Liver (tissue), 9 donors: ENCODE measurements around the gene LAMA2. TPM values are rescaled to one million over a fixed set of nuclear protein-coding genes. Genes with fewer than 3 reads are reported as not detected.

Source experiments
- DNase-seq: peaks from one replicate; pipeline ENCODE4 v3.0.0-alpha.2; 2017; ENCODE audit warnings: low spot score
- H3K27ac ChIP-seq, 2 donors: one replicate each; pipeline ENCODE4 v1.7.0; 2013; ENCODE audit warnings: inconsistent platforms in 2 of 2, low read length in 2 of 2, control low read depth in 1 of 2, low read depth in 1 of 2, mild to moderate bottlenecking in 1 of 2
- H3K27me3 ChIP-seq, 4 donors: one replicate each; pipeline versions ENCODE4 v1.6.1 to v1.7.0; 2013; ENCODE audit warnings: low read length in 3 of 4, inconsistent platforms in 1 of 4, mild to moderate bottlenecking in 1 of 4, moderate library complexity in 1 of 4; ENCODE audit not compliant: control insufficient read depth in 4 of 4, insufficient read depth in 4 of 4
- H3K36me3 ChIP-seq, 4 donors: one replicate each; pipeline versions ENCODE4 v1.6.1 to v1.7.0; 2013; ENCODE audit warnings: low read length in 3 of 4, mild to moderate bottlenecking in 3 of 4, low read depth in 1 of 4, moderate library complexity in 1 of 4; ENCODE audit not compliant: control insufficient read depth in 4 of 4, insufficient read depth in 3 of 4
- H3K4me1 ChIP-seq, 4 donors: one replicate each; pipeline versions ENCODE4 v1.6.1 to v1.7.0; 2013; ENCODE audit warnings: low read length in 3 of 4, mild to moderate bottlenecking in 3 of 4, moderate library complexity in 1 of 4; ENCODE audit not compliant: control insufficient read depth in 4 of 4, insufficient read depth in 4 of 4
- H3K4me3 ChIP-seq, 3 donors: one replicate each; pipeline versions ENCODE4 v1.6.1 to v1.7.0; 2013; ENCODE audit warnings: low read length in 3 of 3, control low read depth in 1 of 3, low read depth in 1 of 3, mild to moderate bottlenecking in 1 of 3
- H3K9ac ChIP-seq, 2 donors: one replicate each; pipeline ENCODE4 v1.7.0; 2013; ENCODE audit warnings: low read length in 2 of 2, mild to moderate bottlenecking in 2 of 2, moderate library complexity in 2 of 2, control low read depth in 1 of 2, low read depth in 1 of 2
- H3K9me3 ChIP-seq, 4 donors: one replicate each; pipeline versions ENCODE4 v1.6.1 to v1.7.0; 2013; ENCODE audit warnings: low read length in 3 of 4; ENCODE audit not compliant: control insufficient read depth in 4 of 4
- EGR1 ChIP-seq, 2 donors: IDR thresholded peaks; 2 replicates each; pipeline ENCODE4 v1.6.1; 2016 to 2018; ENCODE audit warnings: antibody characterized with exemption in 2 of 2, low read depth in 2 of 2
- FOXA1 ChIP-seq: IDR thresholded peaks from 2 replicates; pipeline ENCODE4 v1.6.1; 2016; ENCODE audit warnings: antibody characterized with exemption
- FOXA2 ChIP-seq: IDR thresholded peaks from 2 replicates; pipeline ENCODE4 v1.6.1; 2016; ENCODE audit warnings: antibody characterized with exemption
- GABPA ChIP-seq, 2 donors: IDR thresholded peaks in 1 of 2; conservative IDR thresholded peaks in 1 of 2; 2 replicates each; pipeline ENCODE4 v1.6.1; 2016; ENCODE audit warnings: antibody characterized with exemption in 2 of 2, mild to moderate bottlenecking in 1 of 2, moderate library complexity in 1 of 2
- HNF4A ChIP-seq, 2 donors: conservative IDR thresholded peaks; 2 replicates each; pipeline ENCODE4 v1.6.1; 2016; ENCODE audit warnings: antibody characterized with exemption in 2 of 2, mild to moderate bottlenecking in 2 of 2
- HNF4G ChIP-seq: IDR thresholded peaks from 2 replicates; pipeline ENCODE4 v1.6.1; 2016; ENCODE audit warnings: antibody characterized with exemption
- JUND ChIP-seq, 2 donors: IDR thresholded peaks; 2 replicates each; pipeline ENCODE4 v1.6.1; 2016; ENCODE audit warnings: antibody characterized with exemption in 2 of 2
- MAX ChIP-seq: IDR thresholded peaks from 2 replicates; pipeline ENCODE4 v1.6.1; 2016; ENCODE audit warnings: antibody characterized with exemption
- NR2F2 ChIP-seq: IDR thresholded peaks from 2 replicates; pipeline ENCODE4 v1.6.1; 2016; ENCODE audit warnings: antibody characterized with exemption
- RAD21 ChIP-seq, 2 donors: IDR thresholded peaks; 2 replicates each; pipeline ENCODE4 v1.6.1; 2016; ENCODE audit warnings: antibody characterized with exemption in 2 of 2, mild to moderate bottlenecking in 2 of 2
- RXRA ChIP-seq, 2 donors: IDR thresholded peaks; 2 replicates each; pipeline ENCODE4 v1.6.1; 2017 to 2018; ENCODE audit warnings: antibody characterized with exemption in 2 of 2, mild to moderate bottlenecking in 1 of 2
- SP1 ChIP-seq: IDR thresholded peaks from 2 replicates; pipeline ENCODE4 v1.6.1; 2018; ENCODE audit warnings: antibody characterized with exemption, mild to moderate bottlenecking
- TAF1 ChIP-seq: conservative IDR thresholded peaks from 2 replicates; pipeline ENCODE4 v1.6.1; 2016; ENCODE audit warnings: antibody characterized with exemption, mild to moderate bottlenecking
- ZBTB33 ChIP-seq: IDR thresholded peaks from 2 replicates; pipeline ENCODE4 v1.6.1; 2016; ENCODE audit warnings: antibody characterized with exemption
- WGBS: extraction: QIAGEN DNeasy Blood & Tissue Kit; methylation state at CpG from one replicate; pipeline ENCODE4 v1.1.7; 2013; 5-methylcytosine and 5-hydroxymethylcytosine counted together
- polyA plus RNA-seq, 2 donors: library from polyadenylated mRNA; stranded (reverse) in 1 of 2; unstranded in 1 of 2; fragments of 200-250 nt in 1 of 2; fragments of >200 nt in 1 of 2; fragmentation: Nextera tagmentation in 1 of 2; extraction: Ambion mirVana in 1 of 2; gene quantifications; one replicate each; pipeline versions ENCODE4 v1.2.1 to v1.2.3, GENCODE V29; 2013 to 2015
- total RNA-seq, 2 donors: library from RNA; depleted of rRNA; stranded (reverse); fragments of >200 nt; gene quantifications; one replicate each; pipeline ENCODE4 v1.2.3, GENCODE V29; 2014
- TF ChIP-seq, protein P1 (sequence below): fragments of 150-350 bp; IDR thresholded peaks from 2 replicates; pipeline ENCODE4 v1.5.1; 2017; ENCODE audit warnings: improper control_type of control experiment, low read depth, low read length; ENCODE audit not compliant: missing input control
- TF ChIP-seq, protein P2 (sequence below): IDR thresholded peaks from 2 replicates; pipeline ENCODE4 v1.6.1; 2016; ENCODE audit warnings: antibody characterized with exemption, mild to moderate bottlenecking
- TF ChIP-seq, protein P3 (sequence below): IDR thresholded peaks from 2 replicates; pipeline ENCODE4 v1.6.1; 2016; ENCODE audit warnings: antibody characterized with exemption
- donor health status: healthy.
- donor health status: healthy.
- donor health status: healthy.
- donor health status: healthy.
- donor health status: healthy.

LAMA2 gene
- total and polyA plus RNA-seq, 4 donors = 1.3 to 17.0 (median 3.0) TPM

DNA sequence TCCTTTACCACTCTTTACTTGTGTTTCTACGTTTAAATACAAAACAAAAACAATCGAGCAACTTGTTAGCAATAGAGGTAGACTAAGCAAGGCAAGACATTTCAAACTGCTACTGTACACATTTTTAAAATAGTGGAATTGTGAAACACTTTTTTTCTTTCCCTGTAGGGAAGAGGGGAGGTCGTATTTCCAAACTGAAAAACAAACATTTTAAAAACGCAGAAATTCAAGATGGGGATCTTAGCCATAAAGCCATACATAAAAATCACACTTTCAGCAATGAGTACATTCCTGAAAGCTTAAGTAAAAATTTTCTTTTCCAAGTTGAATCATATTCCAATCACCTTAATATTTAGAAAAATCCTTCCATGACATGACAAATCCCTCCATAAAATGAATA lies 267.6 kb downstream of the LAMA2 start:
- no peaks in the 10 kb centered on the region for H3K9me3 ChIP-seq
- TF ChIP-seq, protein P1, sequence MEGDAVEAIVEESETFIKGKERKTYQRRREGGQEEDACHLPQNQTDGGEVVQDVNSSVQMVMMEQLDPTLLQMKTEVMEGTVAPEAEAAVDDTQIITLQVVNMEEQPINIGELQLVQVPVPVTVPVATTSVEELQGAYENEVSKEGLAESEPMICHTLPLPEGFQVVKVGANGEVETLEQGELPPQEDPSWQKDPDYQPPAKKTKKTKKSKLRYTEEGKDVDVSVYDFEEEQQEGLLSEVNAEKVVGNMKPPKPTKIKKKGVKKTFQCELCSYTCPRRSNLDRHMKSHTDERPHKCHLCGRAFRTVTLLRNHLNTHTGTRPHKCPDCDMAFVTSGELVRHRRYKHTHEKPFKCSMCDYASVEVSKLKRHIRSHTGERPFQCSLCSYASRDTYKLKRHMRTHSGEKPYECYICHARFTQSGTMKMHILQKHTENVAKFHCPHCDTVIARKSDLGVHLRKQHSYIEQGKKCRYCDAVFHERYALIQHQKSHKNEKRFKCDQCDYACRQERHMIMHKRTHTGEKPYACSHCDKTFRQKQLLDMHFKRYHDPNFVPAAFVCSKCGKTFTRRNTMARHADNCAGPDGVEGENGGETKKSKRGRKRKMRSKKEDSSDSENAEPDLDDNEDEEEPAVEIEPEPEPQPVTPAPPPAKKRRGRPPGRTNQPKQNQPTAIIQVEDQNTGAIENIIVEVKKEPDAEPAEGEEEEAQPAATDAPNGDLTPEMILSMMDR = no peak
- TF ChIP-seq GABPA (IDR thresholded peaks at IDR 0.05 in 1 of 2, conservative IDR thresholded peaks at IDR 0.05 in 1 of 2) (no peak), TAF1 (no peak), NR2F2 (no peak), FOXA2 (no peak), FOXA1 (no peak), MAX (no peak), ZBTB33 (no peak), HNF4G (no peak), JUND (IDR thresholded peaks at IDR 0.05) (no peak), SP1 (no peak), HNF4A (conservative IDR thresholded peaks at IDR 0.05) (no peak), RXRA (IDR thresholded peaks at IDR 0.05) (no peak), EGR1 (IDR thresholded peaks at IDR 0.05; ENCODE audit: low read depth in 2 of 2) (no peak)
- TF ChIP-seq, protein P2, sequence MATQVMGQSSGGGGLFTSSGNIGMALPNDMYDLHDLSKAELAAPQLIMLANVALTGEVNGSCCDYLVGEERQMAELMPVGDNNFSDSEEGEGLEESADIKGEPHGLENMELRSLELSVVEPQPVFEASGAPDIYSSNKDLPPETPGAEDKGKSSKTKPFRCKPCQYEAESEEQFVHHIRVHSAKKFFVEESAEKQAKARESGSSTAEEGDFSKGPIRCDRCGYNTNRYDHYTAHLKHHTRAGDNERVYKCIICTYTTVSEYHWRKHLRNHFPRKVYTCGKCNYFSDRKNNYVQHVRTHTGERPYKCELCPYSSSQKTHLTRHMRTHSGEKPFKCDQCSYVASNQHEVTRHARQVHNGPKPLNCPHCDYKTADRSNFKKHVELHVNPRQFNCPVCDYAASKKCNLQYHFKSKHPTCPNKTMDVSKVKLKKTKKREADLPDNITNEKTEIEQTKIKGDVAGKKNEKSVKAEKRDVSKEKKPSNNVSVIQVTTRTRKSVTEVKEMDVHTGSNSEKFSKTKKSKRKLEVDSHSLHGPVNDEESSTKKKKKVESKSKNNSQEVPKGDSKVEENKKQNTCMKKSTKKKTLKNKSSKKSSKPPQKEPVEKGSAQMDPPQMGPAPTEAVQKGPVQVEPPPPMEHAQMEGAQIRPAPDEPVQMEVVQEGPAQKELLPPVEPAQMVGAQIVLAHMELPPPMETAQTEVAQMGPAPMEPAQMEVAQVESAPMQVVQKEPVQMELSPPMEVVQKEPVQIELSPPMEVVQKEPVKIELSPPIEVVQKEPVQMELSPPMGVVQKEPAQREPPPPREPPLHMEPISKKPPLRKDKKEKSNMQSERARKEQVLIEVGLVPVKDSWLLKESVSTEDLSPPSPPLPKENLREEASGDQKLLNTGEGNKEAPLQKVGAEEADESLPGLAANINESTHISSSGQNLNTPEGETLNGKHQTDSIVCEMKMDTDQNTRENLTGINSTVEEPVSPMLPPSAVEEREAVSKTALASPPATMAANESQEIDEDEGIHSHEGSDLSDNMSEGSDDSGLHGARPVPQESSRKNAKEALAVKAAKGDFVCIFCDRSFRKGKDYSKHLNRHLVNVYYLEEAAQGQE = no peak
- TF ChIP-seq, protein P3, sequence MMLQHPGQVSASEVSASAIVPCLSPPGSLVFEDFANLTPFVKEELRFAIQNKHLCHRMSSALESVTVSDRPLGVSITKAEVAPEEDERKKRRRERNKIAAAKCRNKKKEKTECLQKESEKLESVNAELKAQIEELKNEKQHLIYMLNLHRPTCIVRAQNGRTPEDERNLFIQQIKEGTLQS = no peak
- no peak overlapping the region for H3K27ac ChIP-seq
- no peaks in the 10 kb centered on the region for H3K4me1 ChIP-seq
- no peak overlapping the region for H3K4me3 ChIP-seq
- no peaks in the 10 kb centered on the region for H3K27me3 ChIP-seq
- H3K9ac ChIP-seq = no peak overlapping the region
- 70% methylated on average over 4 of the region's 4 CpGs for WGBS
- DNase-seq = no peak
- H3K36me3 ChIP-seq = no peaks in the 10 kb centered on the region

DNA sequence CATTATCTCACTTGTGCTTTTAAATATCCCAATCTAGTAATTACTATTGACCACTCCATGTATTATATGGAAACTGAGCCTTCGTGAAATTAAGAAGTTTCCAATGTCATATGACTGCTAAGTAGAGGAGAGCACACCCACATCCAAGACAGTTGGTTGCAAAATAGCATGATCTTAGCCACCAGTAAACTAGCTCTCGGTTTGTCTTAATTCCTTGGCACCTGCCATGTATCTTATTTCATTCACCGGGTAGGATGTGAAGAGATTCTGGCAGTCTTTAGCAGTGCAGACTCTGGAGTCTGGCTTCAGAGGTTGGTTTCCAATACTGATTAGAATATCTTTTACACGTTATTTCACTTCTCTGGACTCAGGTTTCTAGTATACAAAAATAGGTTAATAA lies 270.3 kb downstream of the LAMA2 start:
- no peak for DNase-seq
- H3K36me3 ChIP-seq = no peaks in the 10 kb centered on the region
- H3K9me3 ChIP-seq = no peaks in the 10 kb centered on the region
- H3K4me3 ChIP-seq = no peak overlapping the region
- no peaks in the 10 kb centered on the region for H3K27me3 ChIP-seq
- no peak overlapping the region for H3K9ac ChIP-seq
- H3K27ac ChIP-seq = no peak overlapping the region
- 74% methylated on average over 4 of the region's 4 CpGs for WGBS
- H3K4me1 ChIP-seq = no peaks in the 10 kb centered on the region
- no peak for TF ChIP-seq HNF4G
- no peak for TF ChIP-seq ZBTB33
- no peak for TF ChIP-seq EGR1 (IDR thresholded peaks at IDR 0.05; ENCODE audit: low read depth in 2 of 2)
- TF ChIP-seq, protein P2 = no peak
- TF ChIP-seq, protein P1 = no peak
- no peak for TF ChIP-seq RAD21 (IDR thresholded peaks at IDR 0.05)
